Prostate gland (tissue), 2 donors: Measurements from ENCODE around the gene DNAJC27.

Experiments used
- CTCF ChIP-seq, 4 experiments: fragments of 200-600 bp in 2 of 4; fragments of 450-650 bp in 2 of 4; sonication (generic) in 2 of 4; IDR thresholded peaks; 1 replicate in 3 of 4; 2 replicates in 1 of 4; pipeline ENCODE4 v1.5.1; 2016 to 2019; ENCODE audit warnings: antibody characterized with exemption in 4 of 4, mild to moderate bottlenecking in 2 of 4, moderate library complexity in 2 of 4
- POLR2A ChIP-seq: fragments of 450-650 bp; IDR thresholded peaks from one replicate; pipeline ENCODE4 v1.6.1; 2016; ENCODE audit warnings: antibody characterized with exemption, mild to moderate bottlenecking

DNA sequence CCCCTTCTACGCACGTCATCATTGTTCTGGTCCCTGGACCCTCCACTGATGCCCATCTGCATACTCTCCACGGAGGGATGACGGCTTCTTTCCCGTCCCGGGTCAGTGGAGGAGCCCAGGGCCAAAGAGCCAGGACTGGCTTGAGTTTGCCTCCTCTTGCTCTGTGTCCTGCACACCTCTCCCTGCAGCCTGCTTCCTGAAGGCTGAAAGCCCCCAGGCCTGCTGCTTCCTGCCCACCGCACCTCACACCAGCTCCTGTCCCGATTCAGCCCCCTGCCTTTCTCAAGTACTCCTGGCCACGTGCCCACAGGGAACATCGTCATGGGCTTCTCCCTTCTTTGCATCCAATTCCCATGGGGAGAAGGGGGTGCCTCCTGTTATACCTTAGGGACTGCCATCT, 58.8 kb downstream of the DNAJC27 start:
- TF ChIP-seq CTCF (IDR thresholded peaks at IDR 0.05), result no peak
- TF ChIP-seq POLR2A, result no peak
